Measurements from ENCODE around the gene SLC12A7.
"Not testable (repeated sequence)": the region's sequence is repeated elsewhere in the genome, so short reads cannot be mapped to it uniquely, and the experiment has no call there.

Gene SLC12A7

DNA sequence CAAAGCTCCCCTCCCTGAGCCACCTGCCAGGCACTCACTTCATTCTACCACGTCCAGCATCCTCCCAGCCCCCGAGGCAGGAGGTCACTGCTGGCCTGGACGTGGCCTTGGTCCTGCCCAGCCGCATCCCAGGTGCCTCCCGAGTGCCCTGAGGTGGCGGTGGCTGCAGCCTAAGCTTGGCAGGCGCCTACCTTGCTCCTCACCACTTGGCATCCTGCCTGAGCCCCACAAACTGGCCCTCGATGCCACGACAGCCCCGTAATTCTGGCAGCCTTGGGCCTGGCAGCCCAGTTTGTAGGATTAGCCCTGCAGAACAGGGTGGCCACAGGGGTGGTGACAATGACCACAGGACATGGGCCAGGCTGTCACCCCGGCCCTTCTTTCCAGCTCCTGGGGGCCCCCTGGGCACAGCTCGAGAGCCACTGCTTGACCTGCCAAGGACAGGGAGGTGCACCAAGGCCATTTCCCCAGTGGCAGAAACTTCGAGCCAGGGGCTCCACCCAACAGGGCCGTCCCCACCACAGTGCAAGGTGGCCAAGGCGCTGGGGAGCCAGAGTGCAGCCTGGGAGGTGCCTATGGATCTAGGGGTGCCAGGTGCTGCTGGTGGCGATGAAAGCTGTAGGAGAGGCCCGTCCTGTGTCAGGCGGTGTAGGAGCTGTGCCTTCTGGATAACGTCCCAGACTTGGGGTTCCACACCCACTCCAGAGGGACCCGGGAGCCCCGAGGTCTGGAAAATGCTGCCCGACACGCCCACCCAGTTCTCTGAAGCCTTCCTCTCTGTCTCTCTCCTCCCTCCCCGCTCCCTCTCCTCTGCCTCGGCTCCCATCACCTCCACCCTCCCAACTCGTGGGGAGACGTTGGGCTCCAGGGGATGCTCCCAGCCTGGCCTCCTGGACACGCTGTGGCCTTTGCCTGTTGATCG lies 84.9 kb downstream of the SLC12A7 start:
- DNase-seq (ENCODE audit: low read depth): no peak
- TF ChIP-seq CTCF (conservative IDR thresholded peaks at IDR 0.05; ENCODE audit: low read depth, low read length): no peak
- no peak overlapping the region for H3K4me3 ChIP-seq (ENCODE audit: low read depth, low read length)

DNA sequence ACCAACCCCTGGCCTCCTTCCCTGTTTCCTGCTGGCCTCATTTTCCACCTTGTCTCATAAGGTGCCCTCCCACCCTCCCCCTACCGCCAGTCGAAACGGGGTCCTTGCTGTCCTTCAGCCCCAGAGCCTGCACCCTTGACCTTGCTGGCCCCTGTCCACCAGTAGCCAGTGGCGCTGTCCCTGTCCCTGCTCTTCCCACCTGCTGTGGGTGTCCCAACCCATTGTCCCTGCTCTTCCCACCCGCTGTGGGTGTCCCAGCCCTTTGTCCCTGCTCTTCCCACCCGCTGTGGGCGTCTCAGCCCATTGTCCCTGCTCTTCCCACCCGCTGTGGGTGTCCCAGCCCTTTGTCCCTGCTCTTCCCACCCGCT lies 89.9 kb downstream of the SLC12A7 start:
- not testable (repeated sequence) for H3K4me3 ChIP-seq (ENCODE audit: low read depth, low read length); DNase-seq (ENCODE audit: low read depth)

GRCh38 chr5:1021136-1021968 lies 90.5 kb downstream of the SLC12A7 start:
- no peak overlapping the region for H3K4me3 ChIP-seq (ENCODE audit: low read depth, low read length)
- no peak for TF ChIP-seq CTCF (conservative IDR thresholded peaks at IDR 0.05; ENCODE audit: low read depth, low read length)
- DNase-seq (ENCODE audit: low read depth): no peak

- DNase-seq (ENCODE audit: low read depth): no peak
- H3K4me3 ChIP-seq (ENCODE audit: low read depth, low read length): no peak overlapping the region
- TF ChIP-seq CTCF (conservative IDR thresholded peaks at IDR 0.05; ENCODE audit: low read depth, low read length): no peak
These were observed 91.4 kb downstream of the SLC12A7 start for GRCh38 chr5:1020452-1020961.

DNA sequence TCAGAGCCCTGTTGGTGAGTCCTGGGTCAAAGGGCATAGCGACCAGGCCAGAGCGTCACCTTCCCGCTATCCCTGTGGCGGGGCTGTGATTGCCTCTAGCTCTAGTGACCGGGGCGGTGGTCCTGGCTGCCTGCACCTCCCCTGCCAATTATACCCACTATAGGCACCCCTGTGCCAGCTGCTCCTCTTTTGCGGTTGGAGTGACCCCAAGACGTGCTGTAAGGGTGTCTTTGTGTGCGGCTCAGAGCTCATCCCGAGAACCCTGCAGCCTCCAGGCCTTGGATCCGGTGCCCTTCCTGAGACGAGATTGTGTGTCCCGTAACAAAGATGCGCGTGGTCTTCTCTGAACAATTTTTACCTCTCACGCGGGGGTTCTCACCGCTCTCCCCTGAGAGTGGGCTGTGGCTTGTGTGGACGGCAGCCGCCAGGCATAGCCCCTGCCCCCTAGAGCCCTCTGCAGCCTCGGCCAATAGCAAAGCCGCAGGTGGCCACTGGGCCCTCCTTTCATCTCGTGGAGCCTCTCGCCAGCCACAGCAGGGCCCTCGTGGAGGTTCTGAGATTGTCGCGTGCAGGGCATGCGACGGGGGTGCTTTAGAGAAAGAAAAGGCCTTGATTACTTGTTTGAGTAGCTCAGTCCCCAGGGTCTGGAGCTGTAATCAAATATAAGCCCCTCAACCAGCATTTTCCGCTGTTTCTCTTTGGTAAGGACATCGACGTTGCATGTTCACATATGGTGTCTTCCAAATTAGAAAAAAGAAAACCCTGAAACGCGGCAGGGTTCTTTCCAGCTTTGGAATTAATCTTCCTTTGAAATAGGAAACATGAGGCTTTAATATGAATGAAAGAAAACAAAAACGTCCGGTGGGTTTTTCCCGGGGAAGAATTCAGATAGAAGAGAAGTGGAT lies 92.6 kb downstream of the SLC12A7 start:
- TF ChIP-seq CTCF (conservative IDR thresholded peaks at IDR 0.05; ENCODE audit: low read depth, low read length): no peak
- H3K4me3 ChIP-seq (ENCODE audit: low read depth, low read length): no peak overlapping the region
- DNase-seq (ENCODE audit: low read depth): no peak

GRCh38 chr5:1018596-1018995 lies 93.3 kb downstream of the SLC12A7 start:
- no peak for TF ChIP-seq CTCF (conservative IDR thresholded peaks at IDR 0.05; ENCODE audit: low read depth, low read length)
- DNase-seq (ENCODE audit: low read depth): no peak
- H3K4me3 ChIP-seq (ENCODE audit: low read depth, low read length): no peak overlapping the region
